AG09309 (cell line): ENCODE results near the gene EPB41L3.

Experiments
- DNase-seq: peaks from one replicate; pipeline ENCODE4 v3.0.0-alpha.2; 2010; ENCODE audit warnings: low read depth
- H3K4me3 ChIP-seq: 2 replicates; pipeline ENCODE4 v1.5.1; 2011; ENCODE audit warnings: mild to moderate bottlenecking, low read depth, low read length, moderate library complexity; ENCODE audit not compliant: control insufficient read depth
- TF ChIP-seq, protein P1 (sequence below): IDR thresholded peaks from 2 replicates; pipeline ENCODE4 v1.5.1; 2011; ENCODE audit warnings: mild to moderate bottlenecking, low read depth, low read length, inconsistent platforms; ENCODE audit not compliant: insufficient read depth, control insufficient read depth; ENCODE audit errors: missing control alignments

The EPB41L3 gene

DNA sequence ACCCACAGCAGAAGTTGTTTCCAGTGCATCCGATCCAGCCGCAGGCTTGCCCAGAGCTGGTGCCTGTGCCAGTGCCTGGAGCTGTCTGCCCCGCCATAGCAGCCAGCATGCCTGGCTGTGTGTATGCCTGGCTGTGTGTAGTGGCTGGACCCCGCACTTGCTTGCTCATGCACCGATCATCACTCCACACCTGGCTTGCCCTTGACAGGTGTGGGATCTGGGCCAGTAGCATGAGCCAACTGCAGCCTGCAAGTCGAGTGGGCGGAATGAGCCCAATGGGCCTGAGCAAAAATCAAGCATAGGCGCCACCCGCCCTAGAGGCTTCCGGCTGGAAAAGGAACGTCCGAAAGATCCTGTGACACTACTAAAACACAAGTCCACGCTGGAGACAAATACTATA lies 74.5 kb downstream of the EPB41L3 start:
- TF ChIP-seq, protein P1, sequence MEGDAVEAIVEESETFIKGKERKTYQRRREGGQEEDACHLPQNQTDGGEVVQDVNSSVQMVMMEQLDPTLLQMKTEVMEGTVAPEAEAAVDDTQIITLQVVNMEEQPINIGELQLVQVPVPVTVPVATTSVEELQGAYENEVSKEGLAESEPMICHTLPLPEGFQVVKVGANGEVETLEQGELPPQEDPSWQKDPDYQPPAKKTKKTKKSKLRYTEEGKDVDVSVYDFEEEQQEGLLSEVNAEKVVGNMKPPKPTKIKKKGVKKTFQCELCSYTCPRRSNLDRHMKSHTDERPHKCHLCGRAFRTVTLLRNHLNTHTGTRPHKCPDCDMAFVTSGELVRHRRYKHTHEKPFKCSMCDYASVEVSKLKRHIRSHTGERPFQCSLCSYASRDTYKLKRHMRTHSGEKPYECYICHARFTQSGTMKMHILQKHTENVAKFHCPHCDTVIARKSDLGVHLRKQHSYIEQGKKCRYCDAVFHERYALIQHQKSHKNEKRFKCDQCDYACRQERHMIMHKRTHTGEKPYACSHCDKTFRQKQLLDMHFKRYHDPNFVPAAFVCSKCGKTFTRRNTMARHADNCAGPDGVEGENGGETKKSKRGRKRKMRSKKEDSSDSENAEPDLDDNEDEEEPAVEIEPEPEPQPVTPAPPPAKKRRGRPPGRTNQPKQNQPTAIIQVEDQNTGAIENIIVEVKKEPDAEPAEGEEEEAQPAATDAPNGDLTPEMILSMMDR = no peak
- no peak for DNase-seq
- no peak overlapping the region for H3K4me3 ChIP-seq

DNA sequence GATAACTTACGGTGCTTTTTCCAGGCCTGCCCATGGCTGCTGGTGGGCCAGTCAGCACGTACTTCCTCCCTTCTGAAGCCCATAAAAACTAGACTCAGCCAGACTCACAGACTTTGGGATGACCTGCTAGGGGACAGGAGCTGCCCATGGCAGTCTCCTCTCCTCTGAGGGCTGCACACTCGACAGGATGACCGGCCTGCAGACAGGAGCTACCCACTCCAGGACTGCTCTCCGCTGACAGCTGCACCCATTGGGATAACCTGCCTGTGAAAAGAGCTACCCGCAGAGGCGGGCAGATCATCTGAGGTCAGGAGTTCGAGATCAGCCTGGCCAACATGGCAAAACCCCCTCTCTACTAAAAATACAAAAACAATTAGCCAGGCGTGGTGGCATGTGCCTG lies 75.4 kb downstream of the EPB41L3 start:
- no peak overlapping the region for H3K4me3 ChIP-seq
- DNase-seq = no peak
- TF ChIP-seq, protein P1 = no peak

DNA sequence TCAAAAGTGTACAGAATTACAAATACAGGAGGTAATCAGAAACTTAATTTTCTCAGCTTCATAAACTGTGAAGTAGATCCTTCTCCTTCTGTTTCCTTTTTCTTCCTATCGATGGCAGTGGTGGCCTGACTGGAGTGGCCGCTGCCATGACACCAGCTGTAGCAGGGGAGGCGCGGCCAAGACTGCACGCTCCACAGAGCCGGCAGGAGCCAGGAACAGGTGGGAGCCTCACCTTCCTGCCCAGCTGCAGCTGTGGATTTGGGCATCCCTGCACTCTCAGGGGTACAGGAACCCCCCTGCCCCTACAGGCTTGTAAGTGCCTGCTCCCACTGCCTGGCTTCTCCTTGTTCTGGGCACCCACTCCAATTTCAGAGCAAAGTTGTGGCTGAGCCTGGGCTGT lies 76.1 kb downstream of the EPB41L3 start:
- DNase-seq = no peak
- H3K4me3 ChIP-seq = no peak overlapping the region
- TF ChIP-seq, protein P1 = no peak

DNA sequence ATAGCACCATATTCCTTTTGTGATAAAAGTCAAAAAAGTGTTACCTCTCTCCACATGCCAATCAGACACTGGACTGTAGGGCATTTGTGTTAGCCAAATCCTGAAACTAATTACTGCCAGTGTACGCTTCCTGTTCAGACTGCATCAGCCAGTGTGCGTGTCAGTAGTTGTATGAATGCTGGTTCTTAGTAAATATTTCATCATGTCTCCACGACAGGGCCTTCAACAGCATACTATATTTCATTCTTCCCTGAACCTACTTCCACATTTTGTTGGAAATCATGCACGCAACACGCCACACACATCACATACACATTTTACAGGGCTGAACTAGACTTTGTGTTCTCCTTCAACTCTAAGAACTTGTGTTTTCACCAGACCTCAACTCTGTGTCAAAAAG lies 77.5 kb downstream of the EPB41L3 start:
- TF ChIP-seq, protein P1 = no peak
- DNase-seq = no peak
- H3K4me3 ChIP-seq = no peak overlapping the region

DNA sequence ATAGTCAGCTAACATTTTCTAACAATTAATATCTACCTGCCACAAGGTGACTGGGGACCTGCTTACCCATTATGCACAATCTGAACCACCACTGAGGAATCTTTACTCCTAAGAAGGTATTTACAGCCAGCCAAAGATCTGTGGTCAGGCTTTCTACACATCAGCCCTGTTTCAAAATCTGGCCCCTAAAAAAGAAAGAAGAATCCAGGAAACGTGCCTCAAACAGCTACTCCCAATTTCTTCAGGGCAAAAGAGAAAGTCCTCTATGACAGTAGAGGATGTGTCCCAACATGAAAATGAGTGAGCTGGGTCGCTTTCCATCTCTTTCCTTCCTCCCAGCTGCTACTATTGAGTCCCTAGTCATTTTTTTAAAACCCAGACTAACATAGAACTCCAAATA lies 79.5 kb downstream of the EPB41L3 start:
- no peak for DNase-seq
- H3K4me3 ChIP-seq = no peak overlapping the region
- TF ChIP-seq, protein P1 = no peak

DNA sequence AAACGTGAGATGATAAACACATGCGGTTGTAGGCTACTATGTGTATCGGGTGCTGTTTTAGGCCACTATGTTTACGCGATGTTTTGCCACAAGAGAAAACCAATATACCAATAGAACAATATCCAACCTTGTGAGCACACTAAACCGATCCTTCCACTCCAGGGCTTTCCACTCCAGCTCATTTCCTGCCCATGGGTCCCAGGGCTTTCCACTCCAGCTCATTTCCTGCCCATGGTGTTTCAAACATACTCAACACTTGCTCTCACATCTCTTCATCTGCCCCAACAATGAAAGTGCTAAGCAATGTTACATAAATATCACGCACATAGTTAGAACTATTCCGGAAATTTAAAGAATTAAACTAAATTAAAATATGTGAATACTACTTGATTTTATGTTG lies 80.0 kb downstream of the EPB41L3 start:
- no peak overlapping the region for H3K4me3 ChIP-seq
- no peak for DNase-seq
- TF ChIP-seq, protein P1 = no peak

DNA sequence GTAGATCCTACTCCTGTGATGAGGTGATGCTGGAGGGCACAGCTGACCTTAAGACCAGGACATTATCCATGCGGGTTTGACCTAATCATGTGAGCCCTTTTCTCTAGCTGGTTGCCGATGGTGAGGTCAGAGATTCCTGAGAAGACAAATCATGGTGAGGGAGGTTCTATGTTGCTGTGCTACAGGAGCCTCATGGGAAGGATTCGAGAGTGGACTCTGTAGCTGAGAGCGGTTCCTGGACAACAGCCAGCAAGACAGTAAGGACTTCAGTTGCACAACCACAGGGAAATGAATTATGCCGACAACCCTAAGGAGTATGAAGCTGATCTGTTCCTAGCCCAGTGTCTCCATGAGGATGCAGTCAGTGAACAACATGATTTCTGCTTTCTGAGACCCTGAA lies 80.4 kb downstream of the EPB41L3 start:
- TF ChIP-seq, protein P1 = no peak
- peak; percentile 48 for DNase-seq
- H3K4me3 ChIP-seq = no peak overlapping the region
